ENCODE data around the gene EHMT1.

The EHMT1 gene

GRCh38 chr9:137642892-137643291 is 24.1 kb downstream of the EHMT1 start:
- Histone ChIP-seq H3K9ac (ENCODE audit: low read length) (no peak overlapping the region), H3K4me2 (ENCODE audit: low read length) (no peak overlapping the region), H3K36me3 (ENCODE audit: insufficient read depth, low read length) (peaks cover 39% of the 10 kb centered on the region), H2AFZ (ENCODE audit: low read length) (no peak overlapping the region), H3K4me1 (ENCODE audit: insufficient read depth, low read length, severe bottlenecking) (peaks cover 20% of the 10 kb centered on the region), H3K4me3 (ENCODE audit: low read depth, low read length, poor library complexity, severe bottlenecking) (no peak overlapping the region), H3K27me3 (ENCODE audit: insufficient read depth, low read length) (no peaks in the 10 kb centered on the region), H3K79me2 (ENCODE audit: insufficient read depth, low read length) (peaks cover 84% of the 10 kb centered on the region), H3F3A (ENCODE audit: insufficient read depth, low read length) (no peaks in the 10 kb centered on the region), H4K20me1 (ENCODE audit: insufficient read depth, low read length) (no peaks in the 10 kb centered on the region), H3K9me2 (ENCODE audit: low read depth, low read length) (no peaks in the 10 kb centered on the region), H3K27ac (ENCODE audit: low read depth, low read length, poor library complexity, severe bottlenecking) (no peak overlapping the region), H3K9me3 (ENCODE audit: low read length) (no peaks in the 10 kb centered on the region)
- no peak for TF ChIP-seq EZH2 (IDR thresholded peaks at IDR 0.05; ENCODE audit: borderline replicate concordance, low read length)
- TF ChIP-seq CTCF (IDR thresholded peaks at IDR 0.05; ENCODE audit: low read length) = no peak

- Histone ChIP-seq H3F3A (ENCODE audit: insufficient read depth, low read length) (no peaks in the 10 kb centered on the region), H2AFZ (ENCODE audit: low read length) (no peak overlapping the region), H4K20me1 (ENCODE audit: insufficient read depth, low read length) (no peaks in the 10 kb centered on the region), H3K4me2 (ENCODE audit: low read length) (no peak overlapping the region), H3K27ac (ENCODE audit: low read depth, low read length, poor library complexity, severe bottlenecking) (no peak overlapping the region), H3K4me1 (ENCODE audit: insufficient read depth, low read length, severe bottlenecking) (peaks cover 13% of the 10 kb centered on the region), H3K9me2 (ENCODE audit: low read depth, low read length) (no peaks in the 10 kb centered on the region), H3K79me2 (ENCODE audit: insufficient read depth, low read length) (peaks cover 84% of the 10 kb centered on the region), H3K27me3 (ENCODE audit: insufficient read depth, low read length) (no peaks in the 10 kb centered on the region), H3K9ac (ENCODE audit: low read length) (no peak overlapping the region), H3K9me3 (ENCODE audit: low read length) (no peaks in the 10 kb centered on the region), H3K36me3 (ENCODE audit: insufficient read depth, low read length) (peaks cover 46% of the 10 kb centered on the region), H3K4me3 (ENCODE audit: low read depth, low read length, poor library complexity, severe bottlenecking) (no peak overlapping the region)
- TF ChIP-seq EZH2 (IDR thresholded peaks at IDR 0.05; ENCODE audit: borderline replicate concordance, low read length) (no peak), CTCF (IDR thresholded peaks at IDR 0.05; ENCODE audit: low read length) (no peak)
Measured at GRCh38 chr9:137643921-137644320, 25.1 kb downstream of the EHMT1 start.

GRCh38 chr9:137645211-137645610 is 26.4 kb downstream of the EHMT1 start:
- no peak overlapping the region for H3K4me3 ChIP-seq (ENCODE audit: low read depth, low read length, poor library complexity, severe bottlenecking)
- H3K4me1 ChIP-seq (ENCODE audit: insufficient read depth, low read length, severe bottlenecking) = peaks cover 13% of the 10 kb centered on the region
- peaks cover 57% of the 10 kb centered on the region for H3K36me3 ChIP-seq (ENCODE audit: insufficient read depth, low read length)
- H4K20me1 ChIP-seq (ENCODE audit: insufficient read depth, low read length) = no peaks in the 10 kb centered on the region
- H3K27ac ChIP-seq (ENCODE audit: low read depth, low read length, poor library complexity, severe bottlenecking) = no peak overlapping the region
- H3K79me2 ChIP-seq (ENCODE audit: insufficient read depth, low read length) = peaks cover 84% of the 10 kb centered on the region
- H3K4me2 ChIP-seq (ENCODE audit: low read length) = no peak overlapping the region
- H3K27me3 ChIP-seq (ENCODE audit: insufficient read depth, low read length) = no peaks in the 10 kb centered on the region
- H3F3A ChIP-seq (ENCODE audit: insufficient read depth, low read length) = no peaks in the 10 kb centered on the region
- H3K9ac ChIP-seq (ENCODE audit: low read length) = no peak overlapping the region
- TF ChIP-seq EZH2 (IDR thresholded peaks at IDR 0.05; ENCODE audit: borderline replicate concordance, low read length) (no peak), CTCF (IDR thresholded peaks at IDR 0.05; ENCODE audit: low read length) (no peak)
- H3K9me2 ChIP-seq (ENCODE audit: low read depth, low read length) = no peaks in the 10 kb centered on the region
- no peaks in the 10 kb centered on the region for H3K9me3 ChIP-seq (ENCODE audit: low read length)
- H2AFZ ChIP-seq (ENCODE audit: low read length) = no peak overlapping the region

All from OCI-LY1 (cell line).